Measurements from ENCODE around the gene DAB2IP.

DNA sequence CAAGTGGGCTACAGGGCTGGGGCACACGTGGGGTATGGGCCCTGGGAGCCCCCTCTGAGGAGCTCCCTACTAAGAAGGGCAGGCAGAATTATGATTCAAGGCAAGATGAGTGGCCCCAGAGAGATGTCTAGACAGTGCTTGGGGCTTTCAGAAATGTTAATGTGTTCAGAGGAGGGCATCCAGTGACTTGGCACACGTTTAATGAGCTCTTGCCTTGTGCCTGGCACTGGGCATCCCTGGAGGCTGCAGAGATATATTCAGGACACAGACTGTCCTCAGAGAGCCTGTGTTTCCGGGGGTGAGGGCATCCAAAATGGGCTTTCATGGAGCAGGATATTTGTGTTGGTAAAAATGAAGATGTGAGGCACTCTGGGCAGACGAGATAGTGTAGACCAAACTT, 25.4 kb upstream of the DAB2IP start:
- TF ChIP-seq, protein P1, sequence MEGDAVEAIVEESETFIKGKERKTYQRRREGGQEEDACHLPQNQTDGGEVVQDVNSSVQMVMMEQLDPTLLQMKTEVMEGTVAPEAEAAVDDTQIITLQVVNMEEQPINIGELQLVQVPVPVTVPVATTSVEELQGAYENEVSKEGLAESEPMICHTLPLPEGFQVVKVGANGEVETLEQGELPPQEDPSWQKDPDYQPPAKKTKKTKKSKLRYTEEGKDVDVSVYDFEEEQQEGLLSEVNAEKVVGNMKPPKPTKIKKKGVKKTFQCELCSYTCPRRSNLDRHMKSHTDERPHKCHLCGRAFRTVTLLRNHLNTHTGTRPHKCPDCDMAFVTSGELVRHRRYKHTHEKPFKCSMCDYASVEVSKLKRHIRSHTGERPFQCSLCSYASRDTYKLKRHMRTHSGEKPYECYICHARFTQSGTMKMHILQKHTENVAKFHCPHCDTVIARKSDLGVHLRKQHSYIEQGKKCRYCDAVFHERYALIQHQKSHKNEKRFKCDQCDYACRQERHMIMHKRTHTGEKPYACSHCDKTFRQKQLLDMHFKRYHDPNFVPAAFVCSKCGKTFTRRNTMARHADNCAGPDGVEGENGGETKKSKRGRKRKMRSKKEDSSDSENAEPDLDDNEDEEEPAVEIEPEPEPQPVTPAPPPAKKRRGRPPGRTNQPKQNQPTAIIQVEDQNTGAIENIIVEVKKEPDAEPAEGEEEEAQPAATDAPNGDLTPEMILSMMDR (IDR thresholded peaks at IDR 0.05; ENCODE audit: insufficient read depth, low read depth, low read length), result no peak
- TF ChIP-seq EZH2 (IDR thresholded peaks at IDR 0.05; ENCODE audit: insufficient read depth, low read length), result no peak
